Smooth muscle cell (in vitro differentiated cells): Measurements from ENCODE around the gene GLG1. TPM values are rescaled to one million over a fixed set of nuclear protein-coding genes. Genes with fewer than 3 reads are reported as not detected.

Experiments
- DNase-seq: peaks from one replicate; lab custom pipeline; 2025; ENCODE audit not compliant: unreplicated experiment; lab: John Stamatoyannopoulos, UW
- H2AFZ ChIP-seq: fragments of 200-600 bp; sonication (generic); 2 replicates; pipeline ENCODE4 v1.6.0; 2016; ENCODE audit warnings: antibody characterized with exemption, low read depth, mild to moderate bottlenecking
- H3F3A ChIP-seq: fragments of 200-600 bp; sonication (generic); 2 replicates; pipeline ENCODE4 v1.6.0; 2017; ENCODE audit warnings: antibody characterized with exemption, low read depth
- H3K27ac ChIP-seq: fragments of 200-600 bp; sonication (generic); 2 replicates; pipeline ENCODE4 v1.5.1; 2016; ENCODE audit warnings: low read depth, mild to moderate bottlenecking
- H3K27me3 ChIP-seq: fragments of 200-600 bp; sonication (generic); 2 replicates; pipeline ENCODE4 v1.6.1; 2016; ENCODE audit warnings: low read depth, mild to moderate bottlenecking
- H3K36me3 ChIP-seq: fragments of 200-600 bp; sonication (generic); 2 replicates; pipeline ENCODE4 v1.5.1; 2016; ENCODE audit warnings: low read depth
- H3K4me1 ChIP-seq: fragments of 200-600 bp; sonication (generic); 2 replicates; pipeline ENCODE4 v1.5.1; 2016; ENCODE audit warnings: low read depth
- H3K4me2 ChIP-seq: fragments of 200-600 bp; sonication (generic); 2 replicates; pipeline ENCODE4 v1.6.0; 2016; ENCODE audit warnings: mild to moderate bottlenecking
- H3K4me3 ChIP-seq: fragments of 200-600 bp; sonication (generic); 2 replicates; pipeline ENCODE4 v1.5.1; 2016; ENCODE audit warnings: mild to moderate bottlenecking
- H3K79me2 ChIP-seq: fragments of 200-600 bp; sonication (generic); 2 replicates; pipeline ENCODE4 v1.6.0; 2016; ENCODE audit warnings: low read depth, mild to moderate bottlenecking
- H3K9ac ChIP-seq: fragments of 200-600 bp; sonication (generic); 2 replicates; pipeline ENCODE4 v1.6.0; 2016; ENCODE audit warnings: low read depth
- H3K9me3 ChIP-seq: fragments of 200-600 bp; sonication (generic); replicated peaks from 2 replicates; pipeline ENCODE4 v1.5.1; 2016; ENCODE audit warnings: low read depth
- H4K20me1 ChIP-seq: fragments of 200-600 bp; sonication (generic); 2 replicates; pipeline ENCODE4 v1.6.0; 2016; ENCODE audit warnings: low read depth
- WGBS: methylation state at CpG from one replicate; pipeline ENCODE4 v1.1.7; 2016; ENCODE audit warnings: low lambda C conversion rate; 5-methylcytosine and 5-hydroxymethylcytosine counted together
- polyA plus RNA-seq: library from polyadenylated mRNA; unstranded; fragments of >200 nt; fragmentation: Nextera tagmentation; extraction: Ambion mirVana; gene quantifications from 2 replicates; pipeline ENCODE4 v1.2.1, GENCODE V29; 2016
- total RNA-seq: library from RNA; depleted of rRNA; stranded (reverse); fragments of >200 nt; gene quantifications from 2 replicates; pipeline ENCODE4 v1.2.3, GENCODE V29; 2014
- TF ChIP-seq, protein P1 (sequence below): fragments of 200-600 bp; sonication (generic); IDR thresholded peaks from 2 replicates; pipeline ENCODE4 v1.5.1; 2017; ENCODE audit warnings: borderline replicate concordance, mild to moderate bottlenecking, antibody characterized with exemption; ENCODE audit not compliant: insufficient read depth, poor library complexity, severe bottlenecking

GLG1 gene
- total and polyA plus RNA-seq, 2 experiments from 2014 or later, result 131 to 140 TPM

DNA sequence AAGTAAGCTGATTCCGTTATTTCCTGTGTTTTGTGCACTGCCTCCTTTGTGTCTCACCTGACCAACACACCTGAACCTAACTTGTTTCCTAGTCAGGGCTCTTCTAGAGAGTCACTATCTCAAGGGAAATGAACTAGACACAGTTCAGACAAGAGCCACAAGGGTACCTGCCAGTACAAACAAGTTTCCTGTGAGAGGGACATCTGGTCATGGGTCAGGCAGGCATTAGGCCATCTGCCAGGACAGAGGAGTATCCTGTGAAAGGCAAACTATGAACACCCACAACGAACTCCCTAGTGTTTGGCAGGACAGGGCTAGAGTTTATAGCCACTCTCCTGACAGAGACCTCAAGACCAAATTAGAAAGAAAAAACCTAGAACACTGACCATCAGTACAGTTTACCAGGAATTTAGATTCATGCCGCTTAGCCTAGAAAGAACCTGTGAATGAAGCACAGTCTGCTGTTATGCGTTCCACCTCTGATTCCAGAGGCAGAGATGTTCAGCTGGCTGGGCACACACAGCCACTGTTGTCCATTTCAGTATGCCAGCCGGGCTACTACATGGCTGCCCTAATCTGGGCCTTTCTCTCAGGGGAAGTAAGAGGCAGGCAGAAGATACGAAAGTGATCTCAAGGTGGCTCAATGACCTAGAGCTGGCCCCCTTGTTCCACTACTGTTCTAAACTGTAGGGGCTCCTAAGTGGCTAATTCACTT, 20.7 kb upstream of the GLG1 start:
- Histone ChIP-seq H3K27ac (no peak overlapping the region), H3K4me2 (no peak overlapping the region), H3K9me3 (no peaks in the 10 kb centered on the region), H4K20me1 (peaks cover 9% of the 10 kb centered on the region), H3K36me3 (peaks cover 12% of the 10 kb centered on the region), H3K27me3 (no peaks in the 10 kb centered on the region), H3K9ac (no peak overlapping the region), H2AFZ (no peak overlapping the region), H3K79me2 (no peaks in the 10 kb centered on the region), H3F3A (no peaks in the 10 kb centered on the region), H3K4me3 (no peak overlapping the region), H3K4me1 (no peaks in the 10 kb centered on the region)
- WGBS, result 97% methylated on average over 6 of the region's 6 CpGs
- TF ChIP-seq, protein P1, sequence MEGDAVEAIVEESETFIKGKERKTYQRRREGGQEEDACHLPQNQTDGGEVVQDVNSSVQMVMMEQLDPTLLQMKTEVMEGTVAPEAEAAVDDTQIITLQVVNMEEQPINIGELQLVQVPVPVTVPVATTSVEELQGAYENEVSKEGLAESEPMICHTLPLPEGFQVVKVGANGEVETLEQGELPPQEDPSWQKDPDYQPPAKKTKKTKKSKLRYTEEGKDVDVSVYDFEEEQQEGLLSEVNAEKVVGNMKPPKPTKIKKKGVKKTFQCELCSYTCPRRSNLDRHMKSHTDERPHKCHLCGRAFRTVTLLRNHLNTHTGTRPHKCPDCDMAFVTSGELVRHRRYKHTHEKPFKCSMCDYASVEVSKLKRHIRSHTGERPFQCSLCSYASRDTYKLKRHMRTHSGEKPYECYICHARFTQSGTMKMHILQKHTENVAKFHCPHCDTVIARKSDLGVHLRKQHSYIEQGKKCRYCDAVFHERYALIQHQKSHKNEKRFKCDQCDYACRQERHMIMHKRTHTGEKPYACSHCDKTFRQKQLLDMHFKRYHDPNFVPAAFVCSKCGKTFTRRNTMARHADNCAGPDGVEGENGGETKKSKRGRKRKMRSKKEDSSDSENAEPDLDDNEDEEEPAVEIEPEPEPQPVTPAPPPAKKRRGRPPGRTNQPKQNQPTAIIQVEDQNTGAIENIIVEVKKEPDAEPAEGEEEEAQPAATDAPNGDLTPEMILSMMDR, result no peak
- no peak for DNase-seq

- Histone ChIP-seq H3K79me2 (no peaks in the 10 kb centered on the region), H3K4me3 (no peak overlapping the region), H2AFZ (no peak overlapping the region), H3K36me3 (peaks cover 20% of the 10 kb centered on the region), H4K20me1 (peaks cover 15% of the 10 kb centered on the region), H3F3A (no peaks in the 10 kb centered on the region), H3K4me2 (no peak overlapping the region), H3K27me3 (no peaks in the 10 kb centered on the region), H3K4me1 (no peaks in the 10 kb centered on the region), H3K9me3 (no peaks in the 10 kb centered on the region), H3K27ac (no peak overlapping the region), H3K9ac (no peak overlapping the region)
- WGBS, result 0% methylated on average over 1 of the region's 1 CpG
- TF ChIP-seq, protein P1, result no peak
- DNase-seq, result no peak
Observed at GRCh38 chr16:74626741-74627416, 20.0 kb upstream of the GLG1 start.

GRCh38 chr16:74625500-74626350, 18.8 kb upstream of the GLG1 start:
- Histone ChIP-seq H3K4me3 (no peak overlapping the region), H3K9me3 (no peaks in the 10 kb centered on the region), H3K9ac (no peak overlapping the region), H3K4me1 (no peaks in the 10 kb centered on the region), H3K4me2 (no peak overlapping the region), H2AFZ (no peak overlapping the region), H3K79me2 (no peaks in the 10 kb centered on the region), H4K20me1 (peaks cover 15% of the 10 kb centered on the region), H3K27ac (no peak overlapping the region), H3F3A (no peaks in the 10 kb centered on the region), H3K27me3 (no peaks in the 10 kb centered on the region), H3K36me3 (peaks cover 20% of the 10 kb centered on the region)
- TF ChIP-seq, protein P1, result no peak
- 95% methylated on average over 14 of the region's 14 CpGs for WGBS
- DNase-seq, result no peak
